ENCODE results near the gene OSCP1.
"Not testable (repeated sequence)": the region's sequence is repeated elsewhere in the genome, so short reads cannot be mapped to it uniquely, and the experiment has no call there.

The OSCP1 gene

GRCh38 chr1:36484099-36484498 lies 33.8 kb upstream of the OSCP1 start:
- H3K4me3 ChIP-seq (ENCODE audit: low read depth, low read length) = no peak overlapping the region
- no peak overlapping the region for H3K9ac ChIP-seq (ENCODE audit: low read length)
- peaks cover 17% of the 10 kb centered on the region; the same call in 1 of the 2 replicates for H3K4me1 ChIP-seq (ENCODE audit: control insufficient read depth, insufficient read depth, low read length)
- no peaks in the 10 kb centered on the region for H3K9me3 ChIP-seq (ENCODE audit: control insufficient read depth, insufficient read depth, low read depth, low read length)
- H3K27me3 ChIP-seq (ENCODE audit: control insufficient read depth, insufficient read depth, low read length) = peaks cover 10% of the 10 kb centered on the region; the same call in 1 of the 2 replicates
- H3K27ac ChIP-seq (ENCODE audit: low read depth, low read length) = no peak overlapping the region
- no peaks in the 10 kb centered on the region for H3K36me3 ChIP-seq (ENCODE audit: control insufficient read depth, insufficient read depth, low read length)

DNA sequence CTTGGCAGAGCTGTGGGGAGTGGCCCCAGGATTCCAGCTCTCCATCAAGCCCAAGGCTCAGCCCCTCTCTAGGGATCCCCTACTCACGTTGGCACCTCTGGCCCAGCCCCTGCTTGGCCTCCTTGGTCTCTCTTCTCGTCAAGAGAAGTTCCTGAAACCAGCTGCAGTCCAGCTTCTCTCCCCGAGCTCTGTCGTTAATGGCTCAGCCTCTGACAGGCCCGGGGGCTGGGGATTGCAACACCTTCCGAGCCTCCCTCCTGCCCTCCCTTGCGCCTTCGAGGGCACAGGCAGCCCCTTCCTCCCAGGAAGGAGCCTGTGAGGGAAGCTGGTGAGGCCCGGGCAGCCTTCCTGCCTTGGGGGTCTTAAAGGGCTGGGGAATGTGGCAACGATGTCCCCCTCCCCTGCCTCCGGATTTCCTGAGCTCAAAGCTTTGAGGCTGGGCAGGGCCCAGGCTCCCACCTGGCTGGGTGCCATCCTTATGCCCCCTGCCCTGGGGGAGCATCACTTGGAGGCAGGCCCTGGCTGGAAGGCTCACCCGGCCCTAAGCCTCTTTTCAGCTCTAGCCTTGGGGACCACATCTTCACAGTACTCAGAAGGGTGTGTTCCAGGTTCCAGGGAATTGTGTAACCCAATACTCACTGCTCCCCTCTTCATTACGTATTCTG lies 32.6 kb upstream of the OSCP1 start, which contains the start of gene CSF3R:
Gene CSF3R, minus strand, starts transcription at position 190 of the 665 bp plus-strand sequence. CDS start 3,417 bp downstream, outside the sequence.
- Histone ChIP-seq H3K27me3 (ENCODE audit: control insufficient read depth, insufficient read depth, low read length) (peaks cover 10% of the 10 kb centered on the region; the same call in 1 of the 2 replicates), H3K27ac (ENCODE audit: low read depth, low read length) (no peak within 1 kb of the TSS)

GRCh38 chr1:36481771-36482723 lies 31.8 kb upstream of the OSCP1 start:
- no peak overlapping the region for H3K27ac ChIP-seq (ENCODE audit: low read depth, low read length)
- peaks cover 17% of the 10 kb centered on the region; the same call in 1 of the 2 replicates for H3K4me1 ChIP-seq (ENCODE audit: control insufficient read depth, insufficient read depth, low read length)
- H3K36me3 ChIP-seq (ENCODE audit: control insufficient read depth, insufficient read depth, low read length) = no peaks in the 10 kb centered on the region
- no peaks in the 10 kb centered on the region for H3K9me3 ChIP-seq (ENCODE audit: control insufficient read depth, insufficient read depth, low read depth, low read length)
- peaks cover 10% of the 10 kb centered on the region; the same call in 1 of the 2 replicates for H3K27me3 ChIP-seq (ENCODE audit: control insufficient read depth, insufficient read depth, low read length)
- no peak overlapping the region for H3K9ac ChIP-seq (ENCODE audit: low read length)
- H3K4me3 ChIP-seq (ENCODE audit: low read depth, low read length) = no peak overlapping the region

More for the DNA sequence above, 32.6 kb upstream of the OSCP1 start, which contains the start of gene CSF3R:
- Histone ChIP-seq H3K4me3 (ENCODE audit: low read depth, low read length) (no peak within 1 kb of the TSS), H3K4me1 (ENCODE audit: control insufficient read depth, insufficient read depth, low read length) (peaks cover 17% of the 10 kb centered on the region; the same call in 1 of the 2 replicates), H3K9me3 (ENCODE audit: control insufficient read depth, insufficient read depth, low read depth, low read length) (no peaks in the 10 kb centered on the region), H3K9ac (ENCODE audit: low read length) (no peak within 1 kb of the TSS), H3K36me3 (ENCODE audit: control insufficient read depth, insufficient read depth, low read length) (no peaks in the 10 kb centered on the region)

- Histone ChIP-seq H3K4me1 (ENCODE audit: control insufficient read depth, insufficient read depth, low read length) (peaks cover 17% of the 10 kb centered on the region; the same call in 1 of the 2 replicates), H3K4me3 (ENCODE audit: low read depth, low read length) (no peak overlapping the region), H3K27me3 (ENCODE audit: control insufficient read depth, insufficient read depth, low read length) (peaks cover 10% of the 10 kb centered on the region; the same call in 1 of the 2 replicates), H3K27ac (ENCODE audit: low read depth, low read length) (no peak overlapping the region), H3K9me3 (ENCODE audit: control insufficient read depth, insufficient read depth, low read depth, low read length) (no peaks in the 10 kb centered on the region), H3K9ac (ENCODE audit: low read length) (no peak overlapping the region), H3K36me3 (ENCODE audit: control insufficient read depth, insufficient read depth, low read length) (no peaks in the 10 kb centered on the region)
Measured at GRCh38 chr1:36481091-36481490, 30.8 kb upstream of the OSCP1 start.

- Histone ChIP-seq H3K9me3 (ENCODE audit: control insufficient read depth, insufficient read depth, low read depth, low read length) (no peaks in the 10 kb centered on the region), H3K4me1 (ENCODE audit: control insufficient read depth, insufficient read depth, low read length) (peaks cover 17% of the 10 kb centered on the region; the same call in 1 of the 2 replicates), H3K27me3 (ENCODE audit: control insufficient read depth, insufficient read depth, low read length) (peaks cover 10% of the 10 kb centered on the region; the same call in 1 of the 2 replicates), H3K36me3 (ENCODE audit: control insufficient read depth, insufficient read depth, low read length) (no peaks in the 10 kb centered on the region), H3K27ac (ENCODE audit: low read depth, low read length) (no peak overlapping the region), H3K4me3 (ENCODE audit: low read depth, low read length) (no peak overlapping the region), H3K9ac (ENCODE audit: low read length) (no peak overlapping the region)
Measured at GRCh38 chr1:36480161-36480560, 29.9 kb upstream of the OSCP1 start.

- no peaks in the 10 kb centered on the region for H3K9me3 ChIP-seq (ENCODE audit: control insufficient read depth, insufficient read depth, low read depth, low read length)
- peaks cover 17% of the 10 kb centered on the region; the same call in 1 of the 2 replicates for H3K4me1 ChIP-seq (ENCODE audit: control insufficient read depth, insufficient read depth, low read length)
- H3K4me3 ChIP-seq (ENCODE audit: low read depth, low read length) = no peak overlapping the region
- no peak overlapping the region for H3K9ac ChIP-seq (ENCODE audit: low read length)
- H3K36me3 ChIP-seq (ENCODE audit: control insufficient read depth, insufficient read depth, low read length) = no peaks in the 10 kb centered on the region
- H3K27me3 ChIP-seq (ENCODE audit: control insufficient read depth, insufficient read depth, low read length) = peaks cover 10% of the 10 kb centered on the region; the same call in 1 of the 2 replicates
- H3K27ac ChIP-seq (ENCODE audit: low read depth, low read length) = no peak overlapping the region
Measured at GRCh38 chr1:36479505-36480051, 29.3 kb upstream of the OSCP1 start.

- Histone ChIP-seq H3K4me1 (ENCODE audit: control insufficient read depth, insufficient read depth, low read length) (peaks cover 12% of the 10 kb centered on the region; the same call in 1 of the 2 replicates), H3K27me3 (ENCODE audit: control insufficient read depth, insufficient read depth, low read length) (peaks cover 22% of the 10 kb centered on the region)
- not testable (repeated sequence) for H3K4me3 ChIP-seq (ENCODE audit: low read depth, low read length); H3K27ac ChIP-seq (ENCODE audit: low read depth, low read length); H3K9me3 ChIP-seq (ENCODE audit: control insufficient read depth, insufficient read depth, low read depth, low read length); H3K9ac ChIP-seq (ENCODE audit: low read length); H3K36me3 ChIP-seq (ENCODE audit: control insufficient read depth, insufficient read depth, low read length)
Measured at GRCh38 chr1:36477615-36478014, 27.4 kb upstream of the OSCP1 start.

- Histone ChIP-seq H3K9ac (ENCODE audit: low read length) (no peak overlapping the region), H3K27me3 (ENCODE audit: control insufficient read depth, insufficient read depth, low read length) (peaks cover 27% of the 10 kb centered on the region), H3K36me3 (ENCODE audit: control insufficient read depth, insufficient read depth, low read length) (no peaks in the 10 kb centered on the region), H3K4me3 (ENCODE audit: low read depth, low read length) (no peak overlapping the region), H3K9me3 (ENCODE audit: control insufficient read depth, insufficient read depth, low read depth, low read length) (no peaks in the 10 kb centered on the region), H3K27ac (ENCODE audit: low read depth, low read length) (no peak overlapping the region), H3K4me1 (ENCODE audit: control insufficient read depth, insufficient read depth, low read length) (peaks cover 6% of the 10 kb centered on the region; the same call in 1 of the 2 replicates)
Measured at GRCh38 chr1:36476945-36477344, 26.7 kb upstream of the OSCP1 start.

DNA sequence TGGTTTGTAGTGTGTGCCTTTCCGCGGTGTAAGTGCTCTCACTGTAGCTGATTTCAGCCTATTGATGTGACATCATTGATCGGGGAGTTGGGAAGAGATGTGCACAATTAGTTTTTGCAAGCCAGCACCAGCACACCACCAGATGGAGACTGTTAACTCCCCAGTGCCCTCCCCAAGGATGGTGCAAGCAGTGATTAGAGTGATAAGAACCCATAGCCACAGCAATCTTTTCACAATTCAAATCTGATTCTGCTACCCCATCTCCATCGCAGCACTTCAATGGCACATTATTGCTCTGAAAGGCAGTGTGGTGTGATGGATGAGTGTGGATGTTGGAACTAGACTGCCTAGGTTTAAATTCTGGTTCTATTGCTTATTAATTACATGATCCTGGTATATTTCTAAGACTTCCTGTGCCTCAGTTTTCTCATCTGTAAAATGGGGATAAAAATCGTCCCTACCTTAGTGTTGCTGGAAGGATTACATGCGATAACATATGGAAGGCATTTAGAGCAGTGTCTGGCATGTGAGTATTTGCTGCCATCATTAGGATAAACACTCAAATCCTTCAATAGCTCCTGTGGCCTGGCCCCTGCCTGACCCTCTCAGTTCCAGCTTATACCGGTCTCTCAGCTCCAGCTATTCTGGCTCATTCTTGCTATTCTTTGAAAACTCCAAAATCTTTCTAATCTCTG lies 25.8 kb upstream of the OSCP1 start:
- Histone ChIP-seq H3K9ac (ENCODE audit: low read length) (no peak overlapping the region), H3K36me3 (ENCODE audit: control insufficient read depth, insufficient read depth, low read length) (no peaks in the 10 kb centered on the region), H3K27me3 (ENCODE audit: control insufficient read depth, insufficient read depth, low read length) (peaks cover 30% of the 10 kb centered on the region), H3K4me1 (ENCODE audit: control insufficient read depth, insufficient read depth, low read length) (no peaks in the 10 kb centered on the region; the same call in 1 of the 2 replicates), H3K9me3 (ENCODE audit: control insufficient read depth, insufficient read depth, low read depth, low read length) (no peaks in the 10 kb centered on the region), H3K27ac (ENCODE audit: low read depth, low read length) (no peak overlapping the region), H3K4me3 (ENCODE audit: low read depth, low read length) (no peak overlapping the region)

DNA sequence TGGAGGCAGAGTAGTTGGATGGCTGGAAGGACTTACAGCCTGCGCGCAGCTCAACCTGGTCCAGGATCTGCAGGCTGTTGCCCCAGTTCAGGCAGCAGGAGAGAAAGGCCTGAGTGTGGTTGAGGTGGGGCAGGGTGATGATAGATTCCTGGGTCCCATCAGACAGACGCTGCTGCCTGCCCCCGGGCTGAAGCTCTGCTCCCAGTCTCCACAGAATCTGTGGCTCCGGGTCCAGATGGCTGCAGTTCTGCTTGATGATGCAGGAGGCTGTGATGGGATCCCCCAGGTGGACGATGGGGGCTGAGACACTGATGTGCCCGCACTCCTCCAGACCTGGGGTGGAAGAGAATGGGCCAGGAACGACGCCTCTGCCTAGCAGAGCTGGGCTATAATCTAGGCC lies 25.1 kb upstream of the OSCP1 start:
- no peaks in the 10 kb centered on the region for H3K36me3 ChIP-seq (ENCODE audit: control insufficient read depth, insufficient read depth, low read length)
- no peak overlapping the region for H3K9ac ChIP-seq (ENCODE audit: low read length)

More for the DNA sequence above, 25.1 kb upstream of the OSCP1 start:
- Histone ChIP-seq H3K4me1 (ENCODE audit: control insufficient read depth, insufficient read depth, low read length) (no peaks in the 10 kb centered on the region; the same call in 1 of the 2 replicates), H3K9me3 (ENCODE audit: control insufficient read depth, insufficient read depth, low read depth, low read length) (no peaks in the 10 kb centered on the region), H3K27ac (ENCODE audit: low read depth, low read length) (no peak overlapping the region), H3K4me3 (ENCODE audit: low read depth, low read length) (no peak overlapping the region), H3K27me3 (ENCODE audit: control insufficient read depth, insufficient read depth, low read length) (peaks cover 30% of the 10 kb centered on the region)
